Hindlimb muscle (tissue), 1 donor: ENCODE data around the gene CREB5. TPM values are rescaled to one million over a fixed set of nuclear protein-coding genes. Genes with fewer than 3 reads are reported as not detected.
"Not testable (repeated sequence)": the region's sequence is repeated elsewhere in the genome, so short reads cannot be mapped to it uniquely, and the experiment has no call there.

ENCODE experiments used
- DNase-seq: peaks from one replicate; pipeline ENCODE4 v3.0.0-alpha.2; 2013
- polyA plus RNA-seq: library from polyadenylated mRNA; unstranded; fragments of 120-200 nt; gene quantifications from one replicate; pipeline ENCODE4 v1.2.1, GENCODE V29; 2013; ENCODE audit not compliant: insufficient read length

The CREB5 gene
- polyA plus RNA-seq, 1 donor: 24.4 TPM

- DNase-seq: no peak
Observed at GRCh38 chr7:28754447-28754846, 342.1 kb downstream of the CREB5 start.

- DNase-seq: no peak
Observed at GRCh38 chr7:28755255-28755654, 342.9 kb downstream of the CREB5 start.

GRCh38 chr7:28758186-28758585 is 345.9 kb downstream of the CREB5 start:
- no peak for DNase-seq

- no peak for DNase-seq
Observed at GRCh38 chr7:28759475-28759971, 347.2 kb downstream of the CREB5 start.

- no peak for DNase-seq
Observed at GRCh38 chr7:28761505-28761904, 349.2 kb downstream of the CREB5 start.

GRCh38 chr7:28762651-28763050 is 350.3 kb downstream of the CREB5 start:
- DNase-seq: no peak

GRCh38 chr7:28766359-28766758 is 354.0 kb downstream of the CREB5 start:
- DNase-seq: no peak

- no peak for DNase-seq
Observed at GRCh38 chr7:28767356-28767755, 355.0 kb downstream of the CREB5 start.

GRCh38 chr7:28768577-28769147 is 356.3 kb downstream of the CREB5 start:
- no peak for DNase-seq

- DNase-seq: no peak
Observed at GRCh38 chr7:28771906-28772622, 359.7 kb downstream of the CREB5 start.

GRCh38 chr7:28773423-28774145 is 361.3 kb downstream of the CREB5 start:
- no peak for DNase-seq

GRCh38 chr7:28774261-28774988 is 362.1 kb downstream of the CREB5 start:
- no peak for DNase-seq

GRCh38 chr7:28776463-28777157 is 364.3 kb downstream of the CREB5 start:
- no peak for DNase-seq

GRCh38 chr7:28778786-28779185 is 366.5 kb downstream of the CREB5 start:
- DNase-seq: no peak

GRCh38 chr7:28779954-28780353 is 367.6 kb downstream of the CREB5 start:
- DNase-seq: no peak

GRCh38 chr7:28782362-28782761 is 370.0 kb downstream of the CREB5 start:
- no peak for DNase-seq

- no peak for DNase-seq
Observed at GRCh38 chr7:28784171-28784902, 372.0 kb downstream of the CREB5 start.

- DNase-seq: no peak
Observed at GRCh38 chr7:28785041-28785995, 373.0 kb downstream of the CREB5 start.

GRCh38 chr7:28786156-28786555 is 373.8 kb downstream of the CREB5 start:
- DNase-seq: not testable (repeated sequence)

GRCh38 chr7:28787106-28787505 is 374.8 kb downstream of the CREB5 start:
- DNase-seq: no peak
